ENCODE results near the gene APOBEC3B.
"Not testable (repeated sequence)": the region's sequence is repeated elsewhere in the genome, so short reads cannot be mapped to it uniquely, and the experiment has no call there.

- not testable (repeated sequence) for TF ChIP-seq CTCF, POLR2A (IDR thresholded peaks at IDR 0.05)
These were observed 1.6 kb upstream of the APOBEC3B start for GRCh38 chr22:38980587-38980986.

All from esophagus squamous epithelium (tissue), 4 donors.